ENCODE measurements around the gene ACAP2.
A peak's percentile ranks its signal among the peaks of the same experiment; 100 is the strongest.

The ACAP2 gene

DNA sequence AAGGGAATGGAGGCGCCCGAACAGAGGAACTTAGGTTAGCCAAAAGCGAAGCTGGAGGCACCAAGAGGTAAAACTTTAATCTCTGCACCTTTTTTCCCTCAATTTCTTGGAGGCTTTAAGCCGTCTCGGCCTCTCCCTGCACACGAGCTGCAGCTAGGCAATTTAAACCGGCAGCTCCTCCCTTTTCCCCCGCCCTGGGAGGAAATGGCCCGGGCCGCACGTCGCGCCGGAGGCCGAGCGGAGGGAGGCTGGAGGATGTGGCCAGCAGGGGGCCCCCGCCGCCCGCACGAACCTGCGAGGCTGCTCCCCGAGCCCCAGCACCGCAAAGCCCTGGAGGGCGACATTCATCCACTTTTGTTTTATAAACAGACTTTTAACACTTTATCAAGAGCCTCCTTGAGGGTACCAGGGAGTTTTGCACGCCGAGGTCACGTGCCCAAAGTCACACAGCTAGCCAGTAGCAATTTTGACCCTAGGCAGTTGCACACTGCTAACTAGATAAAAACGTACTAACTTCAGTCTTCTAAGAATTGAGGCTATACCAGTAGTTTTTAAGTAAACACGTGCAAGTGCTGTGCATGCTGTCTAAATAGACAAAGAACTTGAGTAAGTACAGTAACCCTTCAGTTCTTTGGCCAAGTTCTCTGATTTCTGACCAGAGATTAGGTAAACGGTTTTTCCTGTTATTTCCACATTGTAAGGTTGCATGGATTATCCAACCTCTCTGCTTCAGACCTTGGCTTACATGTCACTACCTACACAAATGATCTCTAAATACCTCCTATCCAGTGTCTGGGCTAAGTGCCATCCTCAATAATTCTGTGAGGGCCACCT is 171.2 kb downstream of the ACAP2 start:
- Histone ChIP-seq H3K27ac (ENCODE audit: low read depth, low read length) (peak overlapping the region; percentile 68), H3K4me1 (ENCODE audit: control insufficient read depth in 1 of 2, insufficient read depth in 2 of 2, low read length in 2 of 2) (peaks cover 20 to 23% of the 10 kb centered on the region in 2 donors), H3K9ac (ENCODE audit: low read depth in 1 of 2, low read length in 2 of 2) (peak overlapping the region; percentile 68 to 79), H3K27me3 (ENCODE audit: control insufficient read depth in 1 of 2, insufficient read depth in 2 of 2, low read length in 2 of 2) (no peaks in the 10 kb centered on the region), H3K36me3 (ENCODE audit: control insufficient read depth in 1 of 2, insufficient read depth in 2 of 2, low read length in 2 of 2) (no peaks in the 10 kb centered on the region), H3K9me3 (ENCODE audit: control insufficient read depth in 1 of 2, low read length in 2 of 2) (no peaks in the 10 kb centered on the region), H3K4me3 (ENCODE audit: low read depth in 1 of 2, low read length in 2 of 2) (peak overlapping the region; percentile 90)

DNA sequence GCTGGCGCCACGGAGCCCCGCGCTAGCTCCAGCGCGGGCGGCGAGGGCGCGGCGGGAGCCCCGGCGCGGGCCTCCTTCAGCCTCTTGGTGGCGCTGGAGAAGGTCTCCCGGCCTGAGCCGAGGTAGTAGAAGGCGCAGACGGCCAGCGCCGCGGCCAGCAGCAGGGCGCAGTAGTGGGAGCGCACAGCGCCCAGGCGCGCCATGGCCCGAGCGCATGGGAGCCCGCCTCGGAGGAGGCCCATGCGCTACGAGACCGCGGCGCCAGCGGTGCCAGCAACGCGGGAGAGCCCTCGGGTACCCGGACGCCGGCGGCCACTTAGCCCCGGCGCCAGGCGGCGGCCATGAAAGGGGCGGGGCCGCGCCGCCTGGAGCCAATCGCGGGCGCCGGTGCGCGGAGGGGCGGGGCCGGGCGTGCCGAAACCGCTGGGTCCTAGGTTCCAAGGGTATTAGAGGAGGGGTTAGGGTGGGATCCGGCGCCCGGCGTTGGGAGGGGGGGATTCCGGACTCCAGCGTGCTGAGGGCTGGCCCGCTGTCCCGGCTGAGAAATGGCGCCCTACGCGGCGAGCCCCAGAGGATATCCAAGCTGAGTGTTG is 171.9 kb downstream of the ACAP2 start, which contains the start of gene XXYLT1:
XXYLT1 (minus strand) TSS at position 343 of the 593 bp plus-strand sequence; CDS start at position 242, 101 bp downstream.
- peak within 1 kb of the TSS; percentile 68 for H3K27ac ChIP-seq (ENCODE audit: low read depth, low read length)
- no peaks in the 10 kb centered on the region for H3K9me3 ChIP-seq (ENCODE audit: control insufficient read depth in 1 of 2, low read length in 2 of 2)
- peak within 1 kb of the TSS; percentile 68 to 79 for H3K9ac ChIP-seq (ENCODE audit: low read depth in 1 of 2, low read length in 2 of 2)
- H3K4me3 ChIP-seq (ENCODE audit: low read depth in 1 of 2, low read length in 2 of 2), result peak within 1 kb of the TSS; percentile 90
- H3K27me3 ChIP-seq (ENCODE audit: control insufficient read depth in 1 of 2, insufficient read depth in 2 of 2, low read length in 2 of 2), result no peaks in the 10 kb centered on the region
- H3K36me3 ChIP-seq (ENCODE audit: control insufficient read depth in 1 of 2, insufficient read depth in 2 of 2, low read length in 2 of 2), result no peaks in the 10 kb centered on the region
- H3K4me1 ChIP-seq (ENCODE audit: control insufficient read depth in 1 of 2, insufficient read depth in 2 of 2, low read length in 2 of 2), result peaks cover 20 to 23% of the 10 kb centered on the region in 2 donors

DNA sequence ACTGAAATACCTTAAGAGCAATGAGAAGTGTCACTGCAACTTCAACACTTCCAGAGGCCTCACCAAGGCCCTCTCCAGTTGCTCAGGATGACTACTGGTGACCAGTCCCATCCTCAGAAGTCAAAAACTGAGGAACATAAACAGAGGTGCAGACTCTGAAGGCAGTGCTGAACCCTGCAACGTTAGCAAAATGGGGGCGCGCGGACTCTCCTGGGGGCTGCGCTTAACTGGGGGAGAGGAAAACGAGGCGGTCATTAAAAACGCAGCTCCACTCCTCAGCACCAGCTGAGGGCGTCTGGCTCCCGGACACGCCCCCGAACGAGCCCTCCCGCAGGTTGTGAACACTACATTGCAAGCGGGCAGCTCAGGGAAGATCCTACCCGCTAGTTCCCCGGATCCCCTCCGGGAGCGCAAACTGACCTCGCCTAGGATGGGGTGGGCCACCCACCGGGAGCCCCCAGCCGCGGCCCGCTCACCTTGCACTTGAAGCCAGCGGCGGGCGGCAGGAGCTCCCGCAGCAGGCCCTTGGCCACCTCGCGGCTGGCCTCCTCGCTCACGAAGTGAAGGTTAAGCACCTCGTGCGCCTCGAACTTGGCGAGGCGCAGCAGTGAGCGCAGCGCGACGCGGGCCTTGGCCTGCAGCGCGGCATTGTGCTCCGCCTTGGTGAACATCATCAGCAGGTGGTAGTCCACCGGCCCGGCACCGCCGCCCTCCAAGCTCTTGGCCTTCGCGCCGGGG is 172.6 kb downstream of the ACAP2 start:
- H3K9ac ChIP-seq (ENCODE audit: low read depth in 1 of 2, low read length in 2 of 2), result peak overlapping the region; percentile 62 to 65
- H3K4me1 ChIP-seq (ENCODE audit: control insufficient read depth in 1 of 2, insufficient read depth in 2 of 2, low read length in 2 of 2), result peaks cover 20 to 23% of the 10 kb centered on the region in 2 donors
- no peaks in the 10 kb centered on the region for H3K27me3 ChIP-seq (ENCODE audit: control insufficient read depth in 1 of 2, insufficient read depth in 2 of 2, low read length in 2 of 2)
- peak overlapping the region; percentile 90 for H3K4me3 ChIP-seq (ENCODE audit: low read depth in 1 of 2, low read length in 2 of 2)
- H3K36me3 ChIP-seq (ENCODE audit: control insufficient read depth in 1 of 2, insufficient read depth in 2 of 2, low read length in 2 of 2), result no peaks in the 10 kb centered on the region
- H3K9me3 ChIP-seq (ENCODE audit: control insufficient read depth in 1 of 2, low read length in 2 of 2), result no peaks in the 10 kb centered on the region
- no peak overlapping the region for H3K27ac ChIP-seq (ENCODE audit: low read depth, low read length)

DNA sequence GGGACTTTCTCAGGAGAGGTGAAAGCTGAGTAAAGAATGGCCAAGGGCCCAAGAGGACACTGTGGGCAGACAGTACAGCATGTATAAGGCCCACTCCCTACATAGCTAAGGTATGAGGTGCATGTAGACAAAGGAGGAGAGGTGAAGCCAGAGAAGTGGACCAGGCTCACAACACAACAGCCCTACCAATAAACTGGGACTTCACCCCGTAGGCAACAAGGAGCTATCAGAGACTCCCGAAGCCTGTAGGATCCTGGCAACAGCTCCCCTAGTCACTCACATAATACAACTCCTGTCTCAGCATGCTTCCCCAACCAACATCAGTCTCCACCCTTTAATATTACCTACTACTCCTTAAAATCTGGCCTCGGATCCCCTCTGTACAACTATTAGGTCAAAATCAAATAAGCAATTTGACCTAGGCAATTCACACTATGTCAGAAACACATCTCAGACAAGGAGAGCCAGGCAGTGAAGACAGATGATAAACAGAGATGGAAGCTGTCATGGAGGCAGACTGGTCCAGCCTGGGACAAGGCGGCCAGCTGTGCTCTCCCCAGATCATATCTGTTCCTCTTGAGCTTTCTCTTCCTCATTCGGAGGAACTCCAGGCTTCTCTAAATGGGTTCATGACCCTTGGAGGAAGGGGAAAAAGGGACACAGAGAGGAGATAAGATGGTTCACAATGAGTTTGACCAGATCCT is 173.3 kb downstream of the ACAP2 start:
- Histone ChIP-seq H3K9me3 (ENCODE audit: control insufficient read depth in 1 of 2, low read length in 2 of 2) (no peaks in the 10 kb centered on the region), H3K4me1 (ENCODE audit: control insufficient read depth in 1 of 2, insufficient read depth in 2 of 2, low read length in 2 of 2) (peaks cover 20 to 23% of the 10 kb centered on the region in 2 donors), H3K27ac (ENCODE audit: low read depth, low read length) (no peak overlapping the region), H3K36me3 (ENCODE audit: control insufficient read depth in 1 of 2, insufficient read depth in 2 of 2, low read length in 2 of 2) (no peaks in the 10 kb centered on the region), H3K9ac (ENCODE audit: low read depth in 1 of 2, low read length in 2 of 2) (peak overlapping the region in 1 of 2 donors; percentile 65), H3K4me3 (ENCODE audit: low read depth in 1 of 2, low read length in 2 of 2) (peak overlapping the region; percentile 90), H3K27me3 (ENCODE audit: control insufficient read depth in 1 of 2, insufficient read depth in 2 of 2, low read length in 2 of 2) (no peaks in the 10 kb centered on the region)

DNA sequence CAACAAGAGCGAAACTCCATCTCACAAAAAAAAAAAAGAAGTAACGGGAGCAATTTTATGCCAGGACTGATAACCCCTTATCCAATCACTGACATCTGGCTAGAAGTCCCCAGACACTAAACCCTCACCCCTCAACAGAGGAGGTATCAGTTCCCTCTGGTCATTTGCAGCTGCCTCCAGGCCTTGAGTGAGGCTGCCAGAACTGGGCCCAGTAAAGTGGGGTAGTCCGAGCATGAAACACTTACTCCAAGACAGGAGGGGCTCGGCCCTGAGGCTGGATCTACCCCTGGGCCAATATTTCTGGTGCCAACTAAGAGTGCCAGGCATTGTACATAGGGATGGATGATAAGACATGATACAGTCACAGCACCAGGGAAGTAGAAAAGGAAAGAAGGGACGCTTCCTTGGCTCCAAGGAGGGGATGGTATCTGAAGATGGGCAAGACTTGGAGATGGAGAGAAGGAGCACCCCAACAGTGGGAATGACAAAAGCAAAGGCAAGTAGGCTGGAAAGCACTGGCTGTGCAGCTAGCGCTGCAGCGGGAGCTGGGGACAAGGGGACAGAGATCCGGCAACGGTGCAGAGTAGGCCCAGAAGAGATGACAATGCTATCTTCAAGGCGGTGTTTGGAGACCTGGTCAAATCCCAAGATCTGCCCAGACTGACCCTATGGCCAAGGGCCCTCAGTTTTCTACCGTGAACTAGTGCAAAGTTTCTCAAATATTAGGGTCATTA is 174.1 kb downstream of the ACAP2 start:
- H3K4me3 ChIP-seq (ENCODE audit: low read depth in 1 of 2, low read length in 2 of 2), result no peak overlapping the region
- H3K36me3 ChIP-seq (ENCODE audit: control insufficient read depth in 1 of 2, insufficient read depth in 2 of 2, low read length in 2 of 2), result no peaks in the 10 kb centered on the region
- no peak overlapping the region for H3K9ac ChIP-seq (ENCODE audit: low read depth in 1 of 2, low read length in 2 of 2)
- H3K27ac ChIP-seq (ENCODE audit: low read depth, low read length), result no peak overlapping the region
- no peaks in the 10 kb centered on the region for H3K27me3 ChIP-seq (ENCODE audit: control insufficient read depth in 1 of 2, insufficient read depth in 2 of 2, low read length in 2 of 2)
- no peaks in the 10 kb centered on the region for H3K9me3 ChIP-seq (ENCODE audit: control insufficient read depth in 1 of 2, low read length in 2 of 2)
- H3K4me1 ChIP-seq (ENCODE audit: control insufficient read depth in 1 of 2, insufficient read depth in 2 of 2, low read length in 2 of 2), result peaks cover 20 to 23% of the 10 kb centered on the region in 2 donors

DNA sequence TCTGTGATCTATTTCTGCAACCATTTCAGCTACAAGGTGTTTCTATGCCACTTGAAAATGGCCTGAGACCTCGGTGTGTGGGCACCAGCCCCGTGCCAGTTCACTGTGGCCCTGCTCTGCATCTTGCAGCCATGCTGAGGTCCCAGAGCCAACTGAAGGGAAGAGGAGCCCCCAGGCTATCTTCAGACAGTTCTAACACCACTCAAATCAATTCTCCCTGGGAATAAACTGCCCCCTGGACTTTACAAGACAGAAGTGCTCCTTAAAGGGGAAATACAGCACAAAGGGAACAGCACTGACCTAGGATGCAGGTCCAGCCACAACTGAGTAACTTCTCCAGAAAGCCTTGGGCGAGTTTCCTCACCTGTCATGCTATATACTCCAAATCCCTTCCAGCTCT is 175.7 kb downstream of the ACAP2 start:
- no peak overlapping the region for H3K9ac ChIP-seq (ENCODE audit: low read depth in 1 of 2, low read length in 2 of 2)
- H3K27me3 ChIP-seq (ENCODE audit: control insufficient read depth in 1 of 2, insufficient read depth in 2 of 2, low read length in 2 of 2), result no peaks in the 10 kb centered on the region
- peaks cover 18 to 23% of the 10 kb centered on the region in 2 donors for H3K4me1 ChIP-seq (ENCODE audit: control insufficient read depth in 1 of 2, insufficient read depth in 2 of 2, low read length in 2 of 2)
- no peaks in the 10 kb centered on the region for H3K9me3 ChIP-seq (ENCODE audit: control insufficient read depth in 1 of 2, low read length in 2 of 2)
- no peak overlapping the region for H3K4me3 ChIP-seq (ENCODE audit: low read depth in 1 of 2, low read length in 2 of 2)
- H3K27ac ChIP-seq (ENCODE audit: low read depth, low read length), result no peak overlapping the region
- H3K36me3 ChIP-seq (ENCODE audit: control insufficient read depth in 1 of 2, insufficient read depth in 2 of 2, low read length in 2 of 2), result no peaks in the 10 kb centered on the region

DNA sequence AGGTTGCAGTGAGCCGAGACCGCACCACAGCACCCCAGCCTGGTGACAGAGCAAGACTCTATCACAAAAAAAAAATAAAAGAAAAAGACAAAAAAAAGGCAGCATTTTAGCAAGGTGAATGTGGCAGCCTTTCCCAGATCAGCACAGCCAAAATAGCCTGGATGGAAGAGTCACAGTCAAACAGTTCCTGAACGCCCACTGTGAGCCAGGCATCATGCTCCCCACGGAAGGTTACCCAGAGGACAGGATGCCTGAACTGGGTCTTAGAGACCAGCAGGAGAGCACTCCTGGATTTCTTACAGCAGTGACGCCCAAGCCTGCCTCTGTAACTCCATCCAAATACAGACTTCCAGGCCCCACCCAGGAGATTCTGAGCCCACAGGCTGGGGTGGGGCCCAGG is 176.4 kb downstream of the ACAP2 start:
- H3K9me3 ChIP-seq (ENCODE audit: control insufficient read depth in 1 of 2, low read length in 2 of 2), result no peaks in the 10 kb centered on the region
- peaks cover 14 to 18% of the 10 kb centered on the region in 2 donors for H3K4me1 ChIP-seq (ENCODE audit: control insufficient read depth in 1 of 2, insufficient read depth in 2 of 2, low read length in 2 of 2)
- H3K9ac ChIP-seq (ENCODE audit: low read depth in 1 of 2, low read length in 2 of 2), result no peak overlapping the region
- no peaks in the 10 kb centered on the region for H3K36me3 ChIP-seq (ENCODE audit: control insufficient read depth in 1 of 2, insufficient read depth in 2 of 2, low read length in 2 of 2)
- H3K27ac ChIP-seq (ENCODE audit: low read depth, low read length), result no peak overlapping the region
- H3K27me3 ChIP-seq (ENCODE audit: control insufficient read depth in 1 of 2, insufficient read depth in 2 of 2, low read length in 2 of 2), result no peaks in the 10 kb centered on the region
- H3K4me3 ChIP-seq (ENCODE audit: low read depth in 1 of 2, low read length in 2 of 2), result no peak overlapping the region

DNA sequence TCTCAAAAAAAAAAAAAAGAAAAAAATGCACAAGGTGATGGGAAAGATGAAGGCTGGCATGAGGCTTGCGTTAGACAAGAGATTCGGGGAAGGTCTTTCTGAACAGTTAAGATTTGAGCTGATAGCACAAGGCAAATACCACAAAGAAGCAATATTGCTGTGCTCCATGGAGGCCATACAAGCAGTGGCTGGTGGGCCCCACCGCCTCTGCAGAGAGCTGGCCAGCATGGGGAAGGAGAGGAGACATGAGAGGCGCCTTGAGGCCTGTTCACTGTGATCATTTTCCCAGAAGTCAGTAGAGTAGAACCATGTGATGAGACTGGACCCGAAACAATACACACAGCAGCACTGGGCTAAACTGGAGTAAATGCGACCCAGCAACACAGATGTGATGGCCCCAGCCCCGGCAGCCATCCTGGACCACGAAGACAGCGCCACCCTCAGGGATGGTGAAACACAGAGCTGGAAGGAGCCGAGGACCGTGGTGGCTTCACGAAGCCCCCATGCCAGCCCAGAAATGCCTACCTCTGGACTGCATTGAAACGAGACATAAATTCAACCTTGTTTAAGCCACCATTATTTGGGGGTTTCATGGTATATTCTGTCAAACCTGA is 177.3 kb downstream of the ACAP2 start:
- no peak overlapping the region for H3K27ac ChIP-seq (ENCODE audit: low read depth, low read length)
- H3K9me3 ChIP-seq (ENCODE audit: control insufficient read depth in 1 of 2, low read length in 2 of 2), result no peaks in the 10 kb centered on the region
- no peak overlapping the region for H3K9ac ChIP-seq (ENCODE audit: low read depth in 1 of 2, low read length in 2 of 2)
- no peaks in the 10 kb centered on the region for H3K36me3 ChIP-seq (ENCODE audit: control insufficient read depth in 1 of 2, insufficient read depth in 2 of 2, low read length in 2 of 2)
- peaks cover 17 to 22% of the 10 kb centered on the region in 2 donors for H3K4me1 ChIP-seq (ENCODE audit: control insufficient read depth in 1 of 2, insufficient read depth in 2 of 2, low read length in 2 of 2)
- H3K27me3 ChIP-seq (ENCODE audit: control insufficient read depth in 1 of 2, insufficient read depth in 2 of 2, low read length in 2 of 2), result no peaks in the 10 kb centered on the region
- no peak overlapping the region for H3K4me3 ChIP-seq (ENCODE audit: low read depth in 1 of 2, low read length in 2 of 2)

All from duodenal mucosa (tissue), 2 donors.